ES-I3 (cell line): Measurements from ENCODE around the gene SRI.
"Not testable (repeated sequence)": the region's sequence is repeated elsewhere in the genome, so short reads cannot be mapped to it uniquely, and the experiment has no call there.

Source experiments
- H3K36me3 ChIP-seq: 2 replicates; pipeline ENCODE4 v1.6.1; 2013; ENCODE audit warnings: mild to moderate bottlenecking, low read length, control low read depth, moderate library complexity; ENCODE audit not compliant: insufficient read depth
- H3K4me1 ChIP-seq: 2 replicates; pipeline ENCODE4 v1.6.1; 2013; ENCODE audit warnings: mild to moderate bottlenecking, control low read depth, low read length; ENCODE audit not compliant: insufficient read depth
- H3K9ac ChIP-seq: 2 replicates; pipeline ENCODE4 v1.6.1; 2013; ENCODE audit warnings: low read depth, mild to moderate bottlenecking, low read length, moderate library complexity
- H3K9me3 ChIP-seq: 2 replicates; pipeline ENCODE4 v1.6.1; 2013; ENCODE audit warnings: mild to moderate bottlenecking, low read length, moderate library complexity; ENCODE audit not compliant: control insufficient read depth, insufficient read depth

The SRI gene

GRCh38 chr7:88184848-88185304 lies 35.0 kb downstream of the SRI start:
- Histone ChIP-seq H3K9me3 (no peaks in the 10 kb centered on the region), H3K9ac (no peak overlapping the region), H3K4me1 (peaks cover 16% of the 10 kb centered on the region; the same call in 1 of the 2 replicates), H3K36me3 (no peaks in the 10 kb centered on the region)

- no peaks in the 10 kb centered on the region for H3K36me3 ChIP-seq
- no peak overlapping the region for H3K9ac ChIP-seq
- no peaks in the 10 kb centered on the region for H3K9me3 ChIP-seq
- peaks cover 16% of the 10 kb centered on the region; the same call in 1 of the 2 replicates for H3K4me1 ChIP-seq
Measured at GRCh38 chr7:88183051-88183450, 36.8 kb downstream of the SRI start.

GRCh38 chr7:88176190-88176589 lies 43.6 kb downstream of the SRI start:
- no peak overlapping the region for H3K9ac ChIP-seq
- no peaks in the 10 kb centered on the region for H3K9me3 ChIP-seq
- no peaks in the 10 kb centered on the region for H3K36me3 ChIP-seq
- H3K4me1 ChIP-seq, result no peaks in the 10 kb centered on the region

GRCh38 chr7:88172842-88173241 lies 47.0 kb downstream of the SRI start:
- Histone ChIP-seq H3K36me3 (no peaks in the 10 kb centered on the region), H3K4me1 (no peaks in the 10 kb centered on the region), H3K9me3 (no peaks in the 10 kb centered on the region), H3K9ac (no peak overlapping the region)

- Histone ChIP-seq H3K9me3 (no peaks in the 10 kb centered on the region), H3K9ac (no peak overlapping the region), H3K4me1 (no peaks in the 10 kb centered on the region), H3K36me3 (no peaks in the 10 kb centered on the region)
Measured at GRCh38 chr7:88169717-88170320, 50.0 kb downstream of the SRI start.

- H3K4me1 ChIP-seq, result no peaks in the 10 kb centered on the region
- H3K36me3 ChIP-seq, result no peaks in the 10 kb centered on the region
- no peak overlapping the region for H3K9ac ChIP-seq
- no peaks in the 10 kb centered on the region for H3K9me3 ChIP-seq
Measured at GRCh38 chr7:88167721-88168120, 52.1 kb downstream of the SRI start.

GRCh38 chr7:88167223-88167622 lies 52.6 kb downstream of the SRI start:
- Histone ChIP-seq H3K4me1 (no peaks in the 10 kb centered on the region), H3K9me3 (no peaks in the 10 kb centered on the region), H3K9ac (no peak overlapping the region), H3K36me3 (no peaks in the 10 kb centered on the region)

- Histone ChIP-seq H3K36me3 (no peaks in the 10 kb centered on the region), H3K9ac (no peak overlapping the region), H3K4me1 (no peaks in the 10 kb centered on the region), H3K9me3 (no peaks in the 10 kb centered on the region)
Measured at GRCh38 chr7:88165697-88166096, 54.1 kb downstream of the SRI start.

GRCh38 chr7:88159741-88160140 lies 60.1 kb downstream of the SRI start:
- not testable (repeated sequence) for H3K4me1 ChIP-seq, H3K9me3 ChIP-seq, H3K9ac ChIP-seq, H3K36me3 ChIP-seq

GRCh38 chr7:88156356-88156755 lies 63.5 kb downstream of the SRI start:
- no peak overlapping the region for H3K9ac ChIP-seq
- no peaks in the 10 kb centered on the region for H3K36me3 ChIP-seq
- H3K4me1 ChIP-seq, result no peaks in the 10 kb centered on the region; the same call in 1 of the 2 replicates
- no peaks in the 10 kb centered on the region for H3K9me3 ChIP-seq

GRCh38 chr7:88155756-88156155 lies 64.1 kb downstream of the SRI start:
- Histone ChIP-seq H3K9me3 (no peaks in the 10 kb centered on the region), H3K9ac (no peak overlapping the region), H3K36me3 (no peaks in the 10 kb centered on the region), H3K4me1 (no peaks in the 10 kb centered on the region; the same call in 1 of the 2 replicates)
